HEK293T (cell line): Measurements from ENCODE around the gene TMC8.

ENCODE experiments used
- ARNT ChIP-seq: fragments of 450-650 bp; IDR thresholded peaks from 2 replicates; pipeline ENCODE4 v1.6.1; 2017; ENCODE audit warnings: mild to moderate bottlenecking
- BHLHE40 ChIP-seq: fragments of 450-650 bp; IDR thresholded peaks from 2 replicates; pipeline ENCODE4 v1.6.1; 2016; ENCODE audit warnings: mild to moderate bottlenecking, moderate library complexity, borderline replicate concordance
- ELF4 ChIP-seq: fragments of 450-650 bp; IDR thresholded peaks from 2 replicates; pipeline ENCODE4 v1.6.1; 2017; ENCODE audit warnings: antibody characterized with exemption
- FOXK2 ChIP-seq: fragments of 450-650 bp; IDR thresholded peaks from 2 replicates; pipeline ENCODE4 v1.6.1; 2016; ENCODE audit warnings: mild to moderate bottlenecking
- FOXM1 ChIP-seq: fragments of 450-650 bp; IDR thresholded peaks from 2 replicates; pipeline ENCODE4 v1.6.1; 2017; ENCODE audit warnings: mild to moderate bottlenecking, borderline replicate concordance
- HDGF ChIP-seq: fragments of 450-650 bp; IDR thresholded peaks from 2 replicates; pipeline ENCODE4 v1.6.1; 2017; ENCODE audit warnings: antibody characterized with exemption, borderline replicate concordance
- NFRKB ChIP-seq: fragments of 450-650 bp; IDR thresholded peaks from 2 replicates; pipeline ENCODE4 v1.6.1; 2016; ENCODE audit warnings: mild to moderate bottlenecking, moderate library complexity
- SP1 ChIP-seq: fragments of 450-650 bp; IDR thresholded peaks from 2 replicates; pipeline ENCODE4 v1.6.1; 2017
- SUZ12 ChIP-seq: fragments of 450-650 bp; IDR thresholded peaks from 2 replicates; pipeline ENCODE4 v1.6.1; 2016; ENCODE audit warnings: mild to moderate bottlenecking
- TARDBP ChIP-seq: fragments of 450-650 bp; IDR thresholded peaks from 2 replicates; pipeline ENCODE4 v1.6.1; 2016
- ZNF384 ChIP-seq: fragments of 450-650 bp; IDR thresholded peaks from 2 replicates; pipeline ENCODE4 v1.6.1; 2016

GRCh38 chr17:78147315-78147998 is 16.9 kb downstream of the TMC8 start:
- TF ChIP-seq HDGF: no peak
- TF ChIP-seq ZNF384: no peak
- TF ChIP-seq ARNT: no peak
- no peak for TF ChIP-seq BHLHE40
- TF ChIP-seq SUZ12: no peak
- no peak for TF ChIP-seq SP1
- TF ChIP-seq TARDBP: no peak
- no peak for TF ChIP-seq ELF4
- TF ChIP-seq NFRKB: no peak
- no peak for TF ChIP-seq FOXK2
- TF ChIP-seq FOXM1: no peak
